ENCODE results near the gene THEMIS. TPM values are rescaled to one million over a fixed set of nuclear protein-coding genes. Genes with fewer than 3 reads are reported as not detected.
"Not testable (repeated sequence)": the region's sequence is repeated elsewhere in the genome, so short reads cannot be mapped to it uniquely, and the experiment has no call there.

THEMIS gene
- total RNA-seq, 6 experiments from 2014 or later = 0.12 to 0.28 (median 0.25) TPM

DNA sequence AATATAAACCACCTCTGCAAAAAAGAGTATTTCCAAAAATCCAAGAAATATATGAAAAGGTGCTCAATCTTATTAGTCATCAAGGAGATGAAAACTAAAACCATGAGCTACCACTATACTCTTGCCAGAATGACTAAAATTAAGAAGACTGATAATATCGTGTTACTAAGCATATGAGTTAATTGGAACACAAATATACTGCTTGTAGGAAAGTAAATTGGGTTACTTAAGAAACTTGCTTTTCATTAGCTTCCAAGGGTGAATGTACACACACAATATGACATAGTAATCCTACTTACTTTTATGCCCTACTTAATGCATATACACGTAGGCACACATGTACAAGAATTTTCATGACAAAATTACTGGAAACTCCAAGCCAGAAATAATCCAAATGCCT is 3.4 kb downstream of the THEMIS start:
- no peaks in the 10 kb centered on the region for H3K36me3 Mint-ChIP-seq (ENCODE audit: low read depth)
- no peaks in the 10 kb centered on the region; the same call in 1 of the 2 replicates for H3K27me3 Mint-ChIP-seq (ENCODE audit: insufficient read depth)
- DNase-seq = no peak
- H3K9me3 Mint-ChIP-seq = no peaks in the 10 kb centered on the region
- no peak overlapping the region for H3K4me3 Mint-ChIP-seq
- H3K4me1 Mint-ChIP-seq (ENCODE audit: low read depth) = no peaks in the 10 kb centered on the region
- TF ChIP-seq, protein P1, sequence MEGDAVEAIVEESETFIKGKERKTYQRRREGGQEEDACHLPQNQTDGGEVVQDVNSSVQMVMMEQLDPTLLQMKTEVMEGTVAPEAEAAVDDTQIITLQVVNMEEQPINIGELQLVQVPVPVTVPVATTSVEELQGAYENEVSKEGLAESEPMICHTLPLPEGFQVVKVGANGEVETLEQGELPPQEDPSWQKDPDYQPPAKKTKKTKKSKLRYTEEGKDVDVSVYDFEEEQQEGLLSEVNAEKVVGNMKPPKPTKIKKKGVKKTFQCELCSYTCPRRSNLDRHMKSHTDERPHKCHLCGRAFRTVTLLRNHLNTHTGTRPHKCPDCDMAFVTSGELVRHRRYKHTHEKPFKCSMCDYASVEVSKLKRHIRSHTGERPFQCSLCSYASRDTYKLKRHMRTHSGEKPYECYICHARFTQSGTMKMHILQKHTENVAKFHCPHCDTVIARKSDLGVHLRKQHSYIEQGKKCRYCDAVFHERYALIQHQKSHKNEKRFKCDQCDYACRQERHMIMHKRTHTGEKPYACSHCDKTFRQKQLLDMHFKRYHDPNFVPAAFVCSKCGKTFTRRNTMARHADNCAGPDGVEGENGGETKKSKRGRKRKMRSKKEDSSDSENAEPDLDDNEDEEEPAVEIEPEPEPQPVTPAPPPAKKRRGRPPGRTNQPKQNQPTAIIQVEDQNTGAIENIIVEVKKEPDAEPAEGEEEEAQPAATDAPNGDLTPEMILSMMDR (IDR thresholded peaks at IDR 0.05) = no peak
- H3K27ac Mint-ChIP-seq = no peak overlapping the region

DNA sequence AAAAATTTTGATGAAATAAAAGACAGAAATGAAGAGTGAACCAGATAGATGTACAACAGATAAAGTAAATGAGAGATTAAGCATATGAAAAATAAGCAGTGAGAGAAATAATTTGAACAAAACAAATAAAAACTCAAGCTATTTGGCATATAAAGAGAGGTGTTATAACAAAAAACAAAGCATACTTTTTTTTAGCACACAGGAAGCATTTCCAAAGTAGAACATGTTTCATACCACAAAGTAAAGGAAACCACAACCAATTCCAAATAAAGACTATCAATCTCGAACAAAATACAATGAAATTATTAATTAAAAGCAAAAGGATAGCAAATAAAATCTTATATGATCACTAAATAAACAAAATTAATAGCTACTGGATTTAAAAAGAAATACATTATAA is 6.8 kb downstream of the THEMIS start:
- no peak overlapping the region for H3K4me3 Mint-ChIP-seq
- H3K27ac Mint-ChIP-seq = no peak overlapping the region
- no peaks in the 10 kb centered on the region for H3K27me3 Mint-ChIP-seq (ENCODE audit: insufficient read depth)
- no peaks in the 10 kb centered on the region for H3K36me3 Mint-ChIP-seq (ENCODE audit: low read depth)
- no peaks in the 10 kb centered on the region for H3K4me1 Mint-ChIP-seq (ENCODE audit: low read depth)
- DNase-seq = no peak
- TF ChIP-seq, protein P1 (IDR thresholded peaks at IDR 0.05) = no peak
- no peaks in the 10 kb centered on the region for H3K9me3 Mint-ChIP-seq

DNA sequence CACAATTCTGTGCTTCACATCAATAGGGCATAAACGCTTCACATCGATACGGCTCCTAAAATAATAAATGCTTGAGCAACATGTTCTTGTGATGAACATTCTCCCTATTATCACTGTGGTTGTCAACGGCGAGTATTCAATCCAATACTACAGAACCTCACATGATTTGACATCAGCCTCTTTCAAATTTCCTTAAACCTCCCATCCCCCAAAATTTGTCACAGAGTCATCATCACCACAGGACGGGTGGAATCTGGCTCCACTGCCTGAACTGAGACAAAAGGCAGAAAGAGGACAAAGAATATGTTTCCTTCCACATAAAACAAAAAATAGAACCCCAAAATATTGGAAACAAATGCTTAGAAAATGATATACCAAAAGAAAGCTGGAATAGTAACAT is 7.3 kb downstream of the THEMIS start:
- Mint-ChIP-seq H3K4me3 (no peak overlapping the region), H3K36me3 (ENCODE audit: low read depth) (no peaks in the 10 kb centered on the region), H3K9me3 (no peaks in the 10 kb centered on the region), H3K27me3 (ENCODE audit: insufficient read depth) (no peaks in the 10 kb centered on the region), H3K4me1 (ENCODE audit: low read depth) (no peaks in the 10 kb centered on the region), H3K27ac (no peak overlapping the region)
- TF ChIP-seq, protein P1 (IDR thresholded peaks at IDR 0.05) = no peak
- DNase-seq = no peak

DNA sequence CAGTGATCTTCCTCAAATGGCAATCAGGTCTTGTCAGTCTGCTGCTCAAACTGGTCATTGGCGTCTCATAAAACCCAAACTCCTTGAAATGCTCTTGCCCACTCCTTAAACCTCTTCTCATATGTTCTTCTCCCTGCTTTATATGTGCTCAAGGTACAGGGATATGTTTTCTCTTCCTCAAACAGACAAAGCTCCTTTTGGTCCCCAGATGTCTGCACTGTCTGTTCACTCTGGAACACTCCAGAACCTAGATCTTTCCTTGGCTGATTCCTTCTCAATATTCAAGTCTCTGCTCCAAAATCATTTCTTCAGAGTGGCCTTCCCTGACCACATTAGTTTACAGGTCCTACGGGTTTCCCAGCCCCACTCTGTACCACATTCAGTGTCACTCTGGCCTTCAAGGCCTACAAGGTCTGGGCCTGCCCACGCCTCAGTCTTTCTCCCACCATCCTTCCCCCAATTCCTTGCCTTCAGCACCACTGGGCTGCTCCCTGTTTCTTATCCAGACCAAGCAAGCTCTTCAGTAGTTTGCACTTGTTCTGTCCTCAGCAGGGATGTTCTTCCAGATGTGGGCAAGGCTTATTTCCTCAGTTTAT is 9.0 kb downstream of the THEMIS start:
- H3K4me1 Mint-ChIP-seq (ENCODE audit: low read depth) = no peaks in the 10 kb centered on the region
- H3K27ac Mint-ChIP-seq = no peak overlapping the region
- H3K36me3 Mint-ChIP-seq (ENCODE audit: low read depth) = no peaks in the 10 kb centered on the region
- DNase-seq = no peak
- H3K27me3 Mint-ChIP-seq (ENCODE audit: insufficient read depth) = no peaks in the 10 kb centered on the region
- no peak overlapping the region for H3K4me3 Mint-ChIP-seq
- H3K9me3 Mint-ChIP-seq = no peaks in the 10 kb centered on the region
- TF ChIP-seq, protein P1 (IDR thresholded peaks at IDR 0.05) = no peak

DNA sequence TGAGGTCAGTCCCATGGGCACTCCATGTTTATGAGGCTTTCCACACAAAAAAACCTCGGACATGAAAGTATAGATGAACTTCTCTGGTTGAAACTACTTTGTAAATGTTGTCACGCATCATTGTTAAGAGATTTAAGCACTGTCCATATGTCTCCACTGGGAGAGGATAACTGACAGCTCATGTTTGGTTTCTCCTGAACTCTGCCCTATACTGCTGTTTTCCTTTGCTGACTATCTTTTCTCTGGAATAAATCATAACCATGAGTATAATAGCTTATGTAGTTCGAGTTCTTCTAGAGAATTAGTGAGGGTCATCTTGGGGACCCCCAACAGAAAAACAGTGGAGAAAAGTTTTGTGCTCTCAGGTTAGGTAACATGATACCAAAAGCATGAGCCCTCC is 14.3 kb downstream of the THEMIS start:
- Mint-ChIP-seq H3K27ac (no peak overlapping the region), H3K4me1 (ENCODE audit: low read depth) (no peaks in the 10 kb centered on the region), H3K27me3 (ENCODE audit: insufficient read depth) (no peaks in the 10 kb centered on the region), H3K4me3 (no peak overlapping the region), H3K9me3 (no peaks in the 10 kb centered on the region), H3K36me3 (ENCODE audit: low read depth) (no peaks in the 10 kb centered on the region)
- TF ChIP-seq, protein P1 (IDR thresholded peaks at IDR 0.05) = no peak
- no peak for DNase-seq

DNA sequence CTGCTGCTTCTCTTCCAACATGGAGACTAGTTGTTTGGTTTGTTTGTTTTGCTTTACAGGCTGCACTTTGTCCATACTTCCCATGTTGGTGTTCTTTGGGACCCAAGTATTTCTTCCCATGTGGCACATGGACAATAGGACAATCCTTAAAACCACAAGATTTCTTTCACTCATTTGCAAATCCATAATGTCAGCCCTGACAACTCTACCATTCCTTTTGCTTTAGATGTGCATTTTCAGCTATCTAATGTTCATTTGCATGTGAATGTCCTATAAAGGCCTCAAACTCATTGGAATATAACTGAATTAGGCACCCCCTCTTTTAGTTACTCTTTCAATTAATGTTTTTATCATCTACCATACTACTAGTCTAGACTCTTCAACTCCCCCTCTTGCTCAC is 16.7 kb downstream of the THEMIS start:
- no peak for DNase-seq
- H3K4me3 Mint-ChIP-seq = no peak overlapping the region
- no peaks in the 10 kb centered on the region for H3K9me3 Mint-ChIP-seq

DNA sequence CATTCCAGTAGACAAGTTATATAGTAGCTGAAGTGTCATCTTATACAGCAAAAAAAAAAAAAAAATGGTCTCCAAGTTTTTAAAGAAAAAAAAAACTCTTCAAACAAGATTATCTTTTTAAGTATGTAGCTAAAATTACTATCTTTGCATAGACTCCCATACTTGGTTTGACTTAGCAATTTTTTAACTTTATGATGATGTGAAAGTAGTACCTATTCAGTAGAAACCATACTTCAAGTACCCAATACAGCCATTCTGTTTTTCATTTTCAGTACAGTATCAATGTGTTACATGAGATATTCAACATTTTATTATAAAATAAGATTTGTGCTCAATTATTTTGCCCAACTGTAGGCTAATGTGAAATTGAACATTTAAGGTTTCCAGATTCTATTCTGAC is 18.9 kb downstream of the THEMIS start:
- not testable (repeated sequence) for DNase-seq; H3K9me3 Mint-ChIP-seq; H3K27me3 Mint-ChIP-seq (ENCODE audit: insufficient read depth); H3K27ac Mint-ChIP-seq; H3K4me3 Mint-ChIP-seq; H3K36me3 Mint-ChIP-seq (ENCODE audit: low read depth)
- H3K4me1 Mint-ChIP-seq (ENCODE audit: low read depth) = peaks cover 11% of the 10 kb centered on the region

More for the DNA sequence above, 16.7 kb downstream of the THEMIS start:
- Mint-ChIP-seq H3K36me3 (ENCODE audit: low read depth) (no peaks in the 10 kb centered on the region), H3K4me1 (ENCODE audit: low read depth) (peaks cover 11% of the 10 kb centered on the region), H3K27ac (no peak overlapping the region), H3K27me3 (ENCODE audit: insufficient read depth) (no peaks in the 10 kb centered on the region)
- TF ChIP-seq, protein P1 (IDR thresholded peaks at IDR 0.05) = no peak
